Liver (tissue), 9 donors: Measurements from ENCODE around the gene GRIA3. TPM values are rescaled to one million over a fixed set of nuclear protein-coding genes. Genes with fewer than 3 reads are reported as not detected.

Experiments used
- DNase-seq: peaks from one replicate; pipeline ENCODE4 v3.0.0-alpha.2; 2017; ENCODE audit warnings: low spot score
- H3K27ac ChIP-seq, 2 donors: one replicate each; pipeline ENCODE4 v1.7.0; 2013; ENCODE audit warnings: inconsistent platforms in 2 of 2, low read length in 2 of 2, control low read depth in 1 of 2, low read depth in 1 of 2, mild to moderate bottlenecking in 1 of 2
- H3K27me3 ChIP-seq, 4 donors: one replicate each; pipeline versions ENCODE4 v1.6.1 to v1.7.0; 2013; ENCODE audit warnings: low read length in 3 of 4, inconsistent platforms in 1 of 4, mild to moderate bottlenecking in 1 of 4, moderate library complexity in 1 of 4; ENCODE audit not compliant: control insufficient read depth in 4 of 4, insufficient read depth in 4 of 4
- H3K36me3 ChIP-seq, 4 donors: one replicate each; pipeline versions ENCODE4 v1.6.1 to v1.7.0; 2013; ENCODE audit warnings: low read length in 3 of 4, mild to moderate bottlenecking in 3 of 4, low read depth in 1 of 4, moderate library complexity in 1 of 4; ENCODE audit not compliant: control insufficient read depth in 4 of 4, insufficient read depth in 3 of 4
- H3K4me1 ChIP-seq, 4 donors: one replicate each; pipeline versions ENCODE4 v1.6.1 to v1.7.0; 2013; ENCODE audit warnings: low read length in 3 of 4, mild to moderate bottlenecking in 3 of 4, moderate library complexity in 1 of 4; ENCODE audit not compliant: control insufficient read depth in 4 of 4, insufficient read depth in 4 of 4
- H3K4me3 ChIP-seq, 3 donors: one replicate each; pipeline versions ENCODE4 v1.6.1 to v1.7.0; 2013; ENCODE audit warnings: low read length in 3 of 3, control low read depth in 1 of 3, low read depth in 1 of 3, mild to moderate bottlenecking in 1 of 3
- H3K9ac ChIP-seq, 2 donors: one replicate each; pipeline ENCODE4 v1.7.0; 2013; ENCODE audit warnings: low read length in 2 of 2, mild to moderate bottlenecking in 2 of 2, moderate library complexity in 2 of 2, control low read depth in 1 of 2, low read depth in 1 of 2
- H3K9me3 ChIP-seq, 4 donors: one replicate each; pipeline versions ENCODE4 v1.6.1 to v1.7.0; 2013; ENCODE audit warnings: low read length in 3 of 4; ENCODE audit not compliant: control insufficient read depth in 4 of 4
- ATF3 ChIP-seq: IDR thresholded peaks from 2 replicates; pipeline ENCODE4 v1.6.1; 2016; ENCODE audit warnings: antibody characterized with exemption
- EGR1 ChIP-seq, 2 donors: IDR thresholded peaks; 2 replicates each; pipeline ENCODE4 v1.6.1; 2016 to 2018; ENCODE audit warnings: antibody characterized with exemption in 2 of 2, low read depth in 2 of 2
- FOXA1 ChIP-seq: IDR thresholded peaks from 2 replicates; pipeline ENCODE4 v1.6.1; 2016; ENCODE audit warnings: antibody characterized with exemption
- FOXA2 ChIP-seq: IDR thresholded peaks from 2 replicates; pipeline ENCODE4 v1.6.1; 2016; ENCODE audit warnings: antibody characterized with exemption
- GABPA ChIP-seq, 2 donors: IDR thresholded peaks in 1 of 2; conservative IDR thresholded peaks in 1 of 2; 2 replicates each; pipeline ENCODE4 v1.6.1; 2016; ENCODE audit warnings: antibody characterized with exemption in 2 of 2, mild to moderate bottlenecking in 1 of 2, moderate library complexity in 1 of 2
- HNF4A ChIP-seq, 2 donors: conservative IDR thresholded peaks; 2 replicates each; pipeline ENCODE4 v1.6.1; 2016; ENCODE audit warnings: antibody characterized with exemption in 2 of 2, mild to moderate bottlenecking in 2 of 2
- HNF4G ChIP-seq: IDR thresholded peaks from 2 replicates; pipeline ENCODE4 v1.6.1; 2016; ENCODE audit warnings: antibody characterized with exemption
- JUND ChIP-seq, 2 donors: IDR thresholded peaks; 2 replicates each; pipeline ENCODE4 v1.6.1; 2016; ENCODE audit warnings: antibody characterized with exemption in 2 of 2
- NR2F2 ChIP-seq: IDR thresholded peaks from 2 replicates; pipeline ENCODE4 v1.6.1; 2016; ENCODE audit warnings: antibody characterized with exemption
- RAD21 ChIP-seq, 2 donors: IDR thresholded peaks; 2 replicates each; pipeline ENCODE4 v1.6.1; 2016; ENCODE audit warnings: antibody characterized with exemption in 2 of 2, mild to moderate bottlenecking in 2 of 2
- RXRA ChIP-seq, 2 donors: IDR thresholded peaks; 2 replicates each; pipeline ENCODE4 v1.6.1; 2017 to 2018; ENCODE audit warnings: antibody characterized with exemption in 2 of 2, mild to moderate bottlenecking in 1 of 2
- SP1 ChIP-seq: IDR thresholded peaks from 2 replicates; pipeline ENCODE4 v1.6.1; 2018; ENCODE audit warnings: antibody characterized with exemption, mild to moderate bottlenecking
- TAF1 ChIP-seq: conservative IDR thresholded peaks from 2 replicates; pipeline ENCODE4 v1.6.1; 2016; ENCODE audit warnings: antibody characterized with exemption, mild to moderate bottlenecking
- YY1 ChIP-seq: IDR thresholded peaks from 2 replicates; pipeline ENCODE4 v1.6.1; 2016; ENCODE audit warnings: antibody characterized with exemption, mild to moderate bottlenecking
- ZBTB33 ChIP-seq: IDR thresholded peaks from 2 replicates; pipeline ENCODE4 v1.6.1; 2016; ENCODE audit warnings: antibody characterized with exemption
- WGBS: extraction: QIAGEN DNeasy Blood & Tissue Kit; methylation state at CpG from one replicate; pipeline ENCODE4 v1.1.7; 2013; 5-methylcytosine and 5-hydroxymethylcytosine counted together
- polyA plus RNA-seq, 2 donors: library from polyadenylated mRNA; stranded (reverse) in 1 of 2; unstranded in 1 of 2; fragments of 200-250 nt in 1 of 2; fragments of >200 nt in 1 of 2; fragmentation: Nextera tagmentation in 1 of 2; extraction: Ambion mirVana in 1 of 2; gene quantifications; one replicate each; pipeline versions ENCODE4 v1.2.1 to v1.2.3, GENCODE V29; 2013 to 2015
- total RNA-seq, 2 donors: library from RNA; depleted of rRNA; stranded (reverse); fragments of >200 nt; gene quantifications; one replicate each; pipeline ENCODE4 v1.2.3, GENCODE V29; 2014
- TF ChIP-seq, protein P1 (sequence below): IDR thresholded peaks from 2 replicates; pipeline ENCODE4 v1.6.1; 2016; ENCODE audit warnings: antibody characterized with exemption, mild to moderate bottlenecking
- TF ChIP-seq, protein P2 (sequence below): fragments of 150-350 bp; IDR thresholded peaks from 2 replicates; pipeline ENCODE4 v1.5.1; 2017; ENCODE audit warnings: improper control_type of control experiment, low read depth, low read length; ENCODE audit not compliant: missing input control
- TF ChIP-seq, protein P3 (sequence below): IDR thresholded peaks from 2 replicates; pipeline ENCODE4 v1.6.1; 2016; ENCODE audit warnings: antibody characterized with exemption
- donor health status: healthy.
- donor health status: healthy.
- donor health status: healthy.
- donor health status: healthy.
- donor health status: healthy.

The GRIA3 gene
- total and polyA plus RNA-seq, 4 donors, result 1.5 to 3.4 (median 2.9) TPM

- Histone ChIP-seq H3K27ac (no peak overlapping the region), H3K36me3 (no peaks in the 10 kb centered on the region), H3K27me3 (no peaks in the 10 kb centered on the region), H3K9ac (no peak overlapping the region), H3K4me3 (no peak overlapping the region), H3K4me1 (peaks cover 0 to 2% (median 0%) of the 10 kb centered on the region in 4 donors), H3K9me3 (no peaks in the 10 kb centered on the region)
- DNase-seq, result no peak
- no peak for TF ChIP-seq RAD21 (IDR thresholded peaks at IDR 0.05)
- TF ChIP-seq, protein P1, sequence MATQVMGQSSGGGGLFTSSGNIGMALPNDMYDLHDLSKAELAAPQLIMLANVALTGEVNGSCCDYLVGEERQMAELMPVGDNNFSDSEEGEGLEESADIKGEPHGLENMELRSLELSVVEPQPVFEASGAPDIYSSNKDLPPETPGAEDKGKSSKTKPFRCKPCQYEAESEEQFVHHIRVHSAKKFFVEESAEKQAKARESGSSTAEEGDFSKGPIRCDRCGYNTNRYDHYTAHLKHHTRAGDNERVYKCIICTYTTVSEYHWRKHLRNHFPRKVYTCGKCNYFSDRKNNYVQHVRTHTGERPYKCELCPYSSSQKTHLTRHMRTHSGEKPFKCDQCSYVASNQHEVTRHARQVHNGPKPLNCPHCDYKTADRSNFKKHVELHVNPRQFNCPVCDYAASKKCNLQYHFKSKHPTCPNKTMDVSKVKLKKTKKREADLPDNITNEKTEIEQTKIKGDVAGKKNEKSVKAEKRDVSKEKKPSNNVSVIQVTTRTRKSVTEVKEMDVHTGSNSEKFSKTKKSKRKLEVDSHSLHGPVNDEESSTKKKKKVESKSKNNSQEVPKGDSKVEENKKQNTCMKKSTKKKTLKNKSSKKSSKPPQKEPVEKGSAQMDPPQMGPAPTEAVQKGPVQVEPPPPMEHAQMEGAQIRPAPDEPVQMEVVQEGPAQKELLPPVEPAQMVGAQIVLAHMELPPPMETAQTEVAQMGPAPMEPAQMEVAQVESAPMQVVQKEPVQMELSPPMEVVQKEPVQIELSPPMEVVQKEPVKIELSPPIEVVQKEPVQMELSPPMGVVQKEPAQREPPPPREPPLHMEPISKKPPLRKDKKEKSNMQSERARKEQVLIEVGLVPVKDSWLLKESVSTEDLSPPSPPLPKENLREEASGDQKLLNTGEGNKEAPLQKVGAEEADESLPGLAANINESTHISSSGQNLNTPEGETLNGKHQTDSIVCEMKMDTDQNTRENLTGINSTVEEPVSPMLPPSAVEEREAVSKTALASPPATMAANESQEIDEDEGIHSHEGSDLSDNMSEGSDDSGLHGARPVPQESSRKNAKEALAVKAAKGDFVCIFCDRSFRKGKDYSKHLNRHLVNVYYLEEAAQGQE, result no peak
- TF ChIP-seq HNF4G, result no peak
- TF ChIP-seq NR2F2, result no peak
- TF ChIP-seq ZBTB33, result no peak
- no peak for TF ChIP-seq ATF3
- TF ChIP-seq HNF4A (conservative IDR thresholded peaks at IDR 0.05), result no peak
- TF ChIP-seq, protein P2, sequence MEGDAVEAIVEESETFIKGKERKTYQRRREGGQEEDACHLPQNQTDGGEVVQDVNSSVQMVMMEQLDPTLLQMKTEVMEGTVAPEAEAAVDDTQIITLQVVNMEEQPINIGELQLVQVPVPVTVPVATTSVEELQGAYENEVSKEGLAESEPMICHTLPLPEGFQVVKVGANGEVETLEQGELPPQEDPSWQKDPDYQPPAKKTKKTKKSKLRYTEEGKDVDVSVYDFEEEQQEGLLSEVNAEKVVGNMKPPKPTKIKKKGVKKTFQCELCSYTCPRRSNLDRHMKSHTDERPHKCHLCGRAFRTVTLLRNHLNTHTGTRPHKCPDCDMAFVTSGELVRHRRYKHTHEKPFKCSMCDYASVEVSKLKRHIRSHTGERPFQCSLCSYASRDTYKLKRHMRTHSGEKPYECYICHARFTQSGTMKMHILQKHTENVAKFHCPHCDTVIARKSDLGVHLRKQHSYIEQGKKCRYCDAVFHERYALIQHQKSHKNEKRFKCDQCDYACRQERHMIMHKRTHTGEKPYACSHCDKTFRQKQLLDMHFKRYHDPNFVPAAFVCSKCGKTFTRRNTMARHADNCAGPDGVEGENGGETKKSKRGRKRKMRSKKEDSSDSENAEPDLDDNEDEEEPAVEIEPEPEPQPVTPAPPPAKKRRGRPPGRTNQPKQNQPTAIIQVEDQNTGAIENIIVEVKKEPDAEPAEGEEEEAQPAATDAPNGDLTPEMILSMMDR, result no peak
- no peak for TF ChIP-seq FOXA1
- no peak for TF ChIP-seq EGR1 (IDR thresholded peaks at IDR 0.05; ENCODE audit: low read depth in 2 of 2)
- no peak for TF ChIP-seq SP1
- TF ChIP-seq, protein P3, sequence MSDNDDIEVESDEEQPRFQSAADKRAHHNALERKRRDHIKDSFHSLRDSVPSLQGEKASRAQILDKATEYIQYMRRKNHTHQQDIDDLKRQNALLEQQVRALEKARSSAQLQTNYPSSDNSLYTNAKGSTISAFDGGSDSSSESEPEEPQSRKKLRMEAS, result no peak
- no peak for TF ChIP-seq TAF1
- no peak for TF ChIP-seq FOXA2
- no peak for TF ChIP-seq JUND (IDR thresholded peaks at IDR 0.05)
- no peak for TF ChIP-seq RXRA (IDR thresholded peaks at IDR 0.05)
- no peak for TF ChIP-seq YY1
- TF ChIP-seq GABPA (IDR thresholded peaks at IDR 0.05 in 1 of 2, conservative IDR thresholded peaks at IDR 0.05 in 1 of 2), result no peak
- WGBS, result 96% methylated on average over 8 of the region's 8 CpGs
Observed at GRCh38 chrX:123189338-123189737, 5.3 kb downstream of the GRIA3 start.
